Activated CD8-positive, alpha-beta memory T cell treated with anti-CD3 and anti-CD28 coated beads, Interleukin-2, amount 50 U/mL, for 4 hours (primary cell): ENCODE measurements around the gene SAA4.
"Not testable (repeated sequence)": the region's sequence is repeated elsewhere in the genome, so short reads cannot be mapped to it uniquely, and the experiment has no call there.

Experiments
- DNase-seq: peaks from one replicate; pipeline ENCODE4 v3.0.0-alpha.2; 2020

The SAA4 gene

GRCh38 chr11:18246379-18247190 lies 10.0 kb upstream of the SAA4 start:
- not testable (repeated sequence) for DNase-seq

- no peak for DNase-seq
These were observed 8.8 kb upstream of the SAA4 start for GRCh38 chr11:18245396-18245795.

- DNase-seq: peak; percentile 51
These were observed 7.3 kb upstream of the SAA4 start for GRCh38 chr11:18243783-18244362.

GRCh38 chr11:18239655-18240054 lies 3.1 kb upstream of the SAA4 start:
- DNase-seq: no peak

GRCh38 chr11:18235394-18236334 lies 938 bp downstream of the SAA4 start:
- no peak for DNase-seq

- DNase-seq: no peak
These were observed 2.7 kb downstream of the SAA4 start for GRCh38 chr11:18233912-18234311.

- DNase-seq: no peak
These were observed 5.7 kb downstream of the SAA4 start for GRCh38 chr11:18230859-18231258.

GRCh38 chr11:18229501-18229900 lies 7.1 kb downstream of the SAA4 start:
- DNase-seq: no peak

- no peak for DNase-seq
These were observed 10.7 kb downstream of the SAA4 start for GRCh38 chr11:18225913-18226312.

GRCh38 chr11:18223591-18224387 lies 12.8 kb downstream of the SAA4 start:
- no peak for DNase-seq

- no peak for DNase-seq
These were observed 13.7 kb downstream of the SAA4 start for GRCh38 chr11:18222814-18223421.

- no peak for DNase-seq
These were observed 15.2 kb downstream of the SAA4 start for GRCh38 chr11:18221274-18221876.

GRCh38 chr11:18209058-18209457 lies 27.5 kb downstream of the SAA4 start:
- DNase-seq: no peak

GRCh38 chr11:18204771-18205170 lies 31.8 kb downstream of the SAA4 start:
- DNase-seq: no peak

- no peak for DNase-seq
These were observed 32.4 kb downstream of the SAA4 start for GRCh38 chr11:18204220-18204619.

- DNase-seq: no peak
These were observed 32.9 kb downstream of the SAA4 start for GRCh38 chr11:18203723-18204122.

- DNase-seq: not testable (repeated sequence)
These were observed 38.9 kb downstream of the SAA4 start for GRCh38 chr11:18197738-18198137.

- DNase-seq: no peak
These were observed 40.1 kb downstream of the SAA4 start for GRCh38 chr11:18196532-18196931.

GRCh38 chr11:18193010-18193409 lies 43.6 kb downstream of the SAA4 start:
- no peak for DNase-seq

- DNase-seq: no peak
These were observed 45.2 kb downstream of the SAA4 start for GRCh38 chr11:18191376-18191775.

GRCh38 chr11:18189476-18190245 lies 46.9 kb downstream of the SAA4 start:
- DNase-seq: not testable (repeated sequence)
